ENCODE data around the gene THTPA. TPM values are rescaled to one million over a fixed set of nuclear protein-coding genes. Genes with fewer than 3 reads are reported as not detected.

Gene THTPA
- total RNA-seq, 4 donors from 2014 or later, result 12.5 to 19.6 (median 16.7) TPM

- no peak for DNase-seq (ENCODE audit: low spot score)
- no peak for ATAC-seq (ENCODE audit: low FRiP score)
- no peak for TF ChIP-seq CTCF (IDR thresholded peaks at IDR 0.05)
Measured at GRCh38 chr14:23569443-23570151, 13.5 kb downstream of the THTPA start.

DNA sequence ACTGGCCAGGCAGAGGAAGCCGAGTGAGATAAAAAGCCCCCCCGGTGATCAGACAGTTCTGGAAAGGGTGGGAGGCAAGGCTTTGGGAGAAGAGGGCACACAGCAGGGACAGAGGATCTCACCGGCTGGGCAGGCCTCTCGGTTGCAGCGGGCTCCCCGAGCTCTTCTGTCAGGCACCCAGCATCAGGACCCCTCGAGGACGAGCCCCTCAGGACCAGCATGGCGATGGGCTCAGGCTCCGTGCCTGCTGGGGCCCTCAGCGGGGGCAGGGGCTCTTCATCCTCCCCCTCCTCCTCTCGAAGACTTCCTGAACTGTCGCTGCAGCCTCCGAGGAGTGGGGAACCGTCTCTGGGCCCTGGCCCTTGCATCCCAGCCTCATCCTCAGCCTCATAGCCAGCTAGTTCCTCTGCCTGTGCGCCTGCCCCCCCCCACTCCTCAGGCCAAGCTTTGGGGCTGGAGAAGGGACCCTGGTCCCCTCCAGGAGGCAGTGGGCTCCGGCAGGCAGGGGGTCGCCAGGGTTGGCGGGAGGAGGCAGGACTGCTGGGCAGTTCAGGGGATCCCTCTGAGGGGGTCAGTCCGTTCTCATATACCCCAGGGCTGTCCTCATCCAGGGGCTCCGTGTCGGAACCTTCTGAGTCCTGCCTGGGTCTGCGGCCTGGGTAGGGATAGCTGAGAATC, 14.9 kb downstream of the THTPA start:
- DNase-seq (ENCODE audit: low spot score) (no peak), ATAC-seq (ENCODE audit: low FRiP score) (no peak)
- no peak for TF ChIP-seq CTCF (IDR thresholded peaks at IDR 0.05)

GRCh38 chr14:23571701-23572523, 15.8 kb downstream of the THTPA start:
- no peak for TF ChIP-seq CTCF (IDR thresholded peaks at IDR 0.05)
- DNase-seq (ENCODE audit: low spot score) (no peak), ATAC-seq (ENCODE audit: low FRiP score) (no peak)

- DNase-seq (ENCODE audit: low spot score), result no peak
- no peak for ATAC-seq (ENCODE audit: low FRiP score)
- TF ChIP-seq CTCF (IDR thresholded peaks at IDR 0.05), result no peak
Measured at GRCh38 chr14:23572524-23572828, 16.4 kb downstream of the THTPA start.

- no peak for TF ChIP-seq CTCF (IDR thresholded peaks at IDR 0.05)
- ATAC-seq (ENCODE audit: low FRiP score) (no peak), DNase-seq (ENCODE audit: low spot score) (no peak)
Measured at GRCh38 chr14:23572836-23573235, 16.8 kb downstream of the THTPA start.

GRCh38 chr14:23573384-23574015, 17.4 kb downstream of the THTPA start:
- DNase-seq (ENCODE audit: low spot score) (no peak), ATAC-seq (ENCODE audit: low FRiP score) (no peak)
- no peak for TF ChIP-seq CTCF (IDR thresholded peaks at IDR 0.05)
